Testis (tissue), 3 donors: ENCODE data around the gene PTPRA. TPM values are rescaled to one million over a fixed set of nuclear protein-coding genes. Genes with fewer than 3 reads are reported as not detected.

Experiments
- DNase-seq: peaks from one replicate; pipeline ENCODE4 v3.0.0-alpha.2; 2019
- H3K27ac ChIP-seq, 2 donors: fragments of 200-600 bp; sonication (generic); one replicate each; pipeline ENCODE4 v1.5.1; 2019
- H3K27me3 ChIP-seq: fragments of 200-600 bp; sonication (generic); one replicate; pipeline ENCODE4 v1.5.1; 2019
- H3K36me3 ChIP-seq: fragments of 200-600 bp; sonication (generic); one replicate; pipeline ENCODE4 v1.5.1; 2017; ENCODE audit warnings: low read depth; ENCODE audit errors: missing control alignments
- H3K4me1 ChIP-seq: fragments of 200-600 bp; sonication (generic); one replicate; pipeline ENCODE4 v1.5.1; 2019
- H3K4me3 ChIP-seq, 2 donors: fragments of 200-600 bp; sonication (generic); one replicate each; pipeline ENCODE4 v1.5.1; 2017 to 2019
- H3K9me3 ChIP-seq: fragments of 200-600 bp; sonication (generic); one replicate; pipeline ENCODE4 v1.5.1; 2017
- CTCF ChIP-seq, 3 experiments: fragments of 450-650 bp in 2 of 3; fragments of 200-600 bp in 1 of 3; sonication (generic) in 1 of 3; IDR thresholded peaks; one replicate each; pipeline ENCODE4 v1.5.1; 2016 to 2019; ENCODE audit warnings: antibody characterized with exemption in 3 of 3, mild to moderate bottlenecking in 2 of 3, moderate library complexity in 1 of 3
- POLR2A ChIP-seq: fragments of 450-650 bp; IDR thresholded peaks from one replicate; pipeline ENCODE4 v1.6.1; 2017; ENCODE audit warnings: antibody characterized with exemption, mild to moderate bottlenecking, moderate library complexity
- WGBS, 2 donors: methylation state at CpG; one replicate each; pipeline ENCODE4 v1.1.5; 2018; 5-methylcytosine and 5-hydroxymethylcytosine counted together
- intact Hi-C: fragments of 100-400 bp; cut with DNase I; formaldehyde crosslinking; loops from one replicate; pipeline ENCODE4 v1.15.1; 2023; ENCODE audit warnings: low total_unique reads
- polyA plus RNA-seq: library from polyadenylated mRNA; stranded (reverse); fragments of 350-450 nt; fragmentation: Illumina TruSeq; extraction: RNeasy Lipid Tissue Mini Kit (QIAGEN cat#74804); gene quantifications from one replicate; pipeline ENCODE4 v1.2.3, GENCODE V29; 2014; ENCODE audit warnings: low read depth, low replicate concordance; ENCODE audit not compliant: insufficient read depth
- total RNA-seq, 2 donors: library from RNA; depleted of rRNA; stranded (reverse); fragments of >200 nt; gene quantifications; one replicate each; pipeline ENCODE4 v1.2.3, GENCODE V29; 2016

Gene PTPRA
- total and polyA plus RNA-seq, 3 donors from 2014 or later, result 52.0 to 83.8 (median 68.9) TPM

GRCh38 chr20:2833761-2834160, 39.5 kb upstream of the PTPRA start:
- 69 to 80% methylated on average over 1 of the region's 1 CpG for WGBS, 2 donors

GRCh38 chr20:2834401-2835110, 38.7 kb upstream of the PTPRA start:
- DNase-seq, result no peak
- no peak overlapping the region for H3K27ac ChIP-seq
- H3K27me3 ChIP-seq, result no peaks in the 10 kb centered on the region
- intact Hi-C loops, result no loop called here
- WGBS, 2 donors, result 94 to 97% methylated on average over 14 of the region's 14 CpGs
- peaks cover 4% of the 10 kb centered on the region for H3K4me1 ChIP-seq
- no peak overlapping the region for H3K4me3 ChIP-seq
- H3K36me3 ChIP-seq, result no peaks in the 10 kb centered on the region
- TF ChIP-seq POLR2A (no peak), CTCF (IDR thresholded peaks at IDR 0.05) (no peak)
- H3K9me3 ChIP-seq, result no peaks in the 10 kb centered on the region

More at GRCh38 chr20:2833761-2834160, 39.5 kb upstream of the PTPRA start:
- intact Hi-C loops, result no loop called here
- Histone ChIP-seq H3K27ac (no peak overlapping the region), H3K9me3 (no peaks in the 10 kb centered on the region), H3K4me1 (no peaks in the 10 kb centered on the region), H3K27me3 (no peaks in the 10 kb centered on the region), H3K36me3 (no peaks in the 10 kb centered on the region), H3K4me3 (no peak overlapping the region)
- TF ChIP-seq POLR2A (no peak), CTCF (IDR thresholded peaks at IDR 0.05) (no peak)
- DNase-seq, result no peak

GRCh38 chr20:2835331-2835796, 37.9 kb upstream of the PTPRA start:
- no peak overlapping the region for H3K27ac ChIP-seq
- H3K36me3 ChIP-seq, result no peaks in the 10 kb centered on the region
- TF ChIP-seq CTCF (IDR thresholded peaks at IDR 0.05) (no peak), POLR2A (no peak)
- no peak for DNase-seq
- WGBS, 2 donors, result 81 to 84% methylated on average over 4 to 6 of the region's 6 CpGs
- H3K4me3 ChIP-seq, result no peak overlapping the region
- no peaks in the 10 kb centered on the region for H3K9me3 ChIP-seq
- intact Hi-C loops, result no loop called here
- peaks cover 6% of the 10 kb centered on the region for H3K4me1 ChIP-seq
- no peaks in the 10 kb centered on the region for H3K27me3 ChIP-seq

GRCh38 chr20:2836035-2836434, 37.2 kb upstream of the PTPRA start:
- Histone ChIP-seq H3K27ac (no peak overlapping the region), H3K9me3 (no peaks in the 10 kb centered on the region), H3K27me3 (no peaks in the 10 kb centered on the region), H3K4me3 (no peak overlapping the region), H3K36me3 (no peaks in the 10 kb centered on the region), H3K4me1 (peaks cover 6% of the 10 kb centered on the region)
- TF ChIP-seq CTCF (IDR thresholded peaks at IDR 0.05) (no peak), POLR2A (no peak)
- intact Hi-C loops, result no loop called here
- WGBS, 2 donors, result 96% methylated on average over 5 of the region's 5 CpGs
- no peak for DNase-seq
